H54 (cell line): ENCODE measurements around the gene ABCC1.

ENCODE experiments used
- DNase-seq: peaks from one replicate; pipeline ENCODE4 v3.0.0; 2011; ENCODE audit warnings: low spot score, mixed read lengths; ENCODE audit not compliant: insufficient read length
- FAIRE-seq: peaks from 3 replicates; lab custom pipeline; 2011; peaks lifted over from hg19 to GRCh38; lab: Jason Lieb, UNC
- POLR2A ChIP-seq: IDR thresholded peaks from 2 replicates; pipeline ENCODE4 v1.6.1; 2011; ENCODE audit warnings: low read depth, mild to moderate bottlenecking, low read length

Gene ABCC1

GRCh38 chr16:16006650-16007049 is 57.2 kb downstream of the ABCC1 start:
- no peak for TF ChIP-seq POLR2A

GRCh38 chr16:16007743-16008111 is 58.3 kb downstream of the ABCC1 start:
- TF ChIP-seq POLR2A: no peak
- no peak for DNase-seq
- FAIRE-seq: no peak

More at GRCh38 chr16:16006650-16007049, 57.2 kb downstream of the ABCC1 start:
- DNase-seq: no peak
- no peak for FAIRE-seq

GRCh38 chr16:16008666-16009065 is 59.2 kb downstream of the ABCC1 start:
- no peak for FAIRE-seq
- TF ChIP-seq POLR2A: no peak

GRCh38 chr16:16009401-16009800 is 60.0 kb downstream of the ABCC1 start:
- no peak for TF ChIP-seq POLR2A
- DNase-seq (no peak), FAIRE-seq (no peak)

More at GRCh38 chr16:16008666-16009065, 59.2 kb downstream of the ABCC1 start:
- DNase-seq: no peak

- DNase-seq: no peak
- FAIRE-seq: no peak
- TF ChIP-seq POLR2A: no peak
Measured at GRCh38 chr16:16010194-16010593, 60.8 kb downstream of the ABCC1 start.

- DNase-seq (no peak), FAIRE-seq (no peak)
- no peak for TF ChIP-seq POLR2A
Measured at GRCh38 chr16:16012144-16012543, 62.7 kb downstream of the ABCC1 start.

- FAIRE-seq (no peak), DNase-seq (no peak)
- no peak for TF ChIP-seq POLR2A
Measured at GRCh38 chr16:16013812-16014211, 64.4 kb downstream of the ABCC1 start.

- no peak for TF ChIP-seq POLR2A
- FAIRE-seq (no peak), DNase-seq (no peak)
Measured at GRCh38 chr16:16014329-16015224, 65.2 kb downstream of the ABCC1 start.

- no peak for TF ChIP-seq POLR2A
- FAIRE-seq: no peak
- no peak for DNase-seq
Measured at GRCh38 chr16:16015849-16016248, 66.4 kb downstream of the ABCC1 start.

GRCh38 chr16:16016388-16016964 is 67.1 kb downstream of the ABCC1 start:
- FAIRE-seq (no peak), DNase-seq (no peak)
- TF ChIP-seq POLR2A: no peak

GRCh38 chr16:16017812-16018211 is 68.4 kb downstream of the ABCC1 start:
- TF ChIP-seq POLR2A: no peak
- FAIRE-seq (no peak), DNase-seq (no peak)

- DNase-seq: no peak
- no peak for TF ChIP-seq POLR2A
- no peak for FAIRE-seq
Measured at GRCh38 chr16:16018705-16019104, 69.3 kb downstream of the ABCC1 start.

- no peak for TF ChIP-seq POLR2A
- FAIRE-seq (no peak), DNase-seq (peak; percentile 78)
Measured at GRCh38 chr16:16019488-16019887, 70.1 kb downstream of the ABCC1 start.

GRCh38 chr16:16020291-16020690 is 70.9 kb downstream of the ABCC1 start:
- TF ChIP-seq POLR2A: no peak
- no peak for DNase-seq
- no peak for FAIRE-seq

GRCh38 chr16:16021020-16021419 is 71.6 kb downstream of the ABCC1 start:
- no peak for TF ChIP-seq POLR2A
- FAIRE-seq (no peak), DNase-seq (no peak)

- no peak for DNase-seq
- FAIRE-seq: no peak
- TF ChIP-seq POLR2A: no peak
Measured at GRCh38 chr16:16021646-16021987, 72.2 kb downstream of the ABCC1 start.
